HCT116 (cell line): Measurements from ENCODE around the gene IFNL2.
"Not testable (repeated sequence)": the region's sequence is repeated elsewhere in the genome, so short reads cannot be mapped to it uniquely, and the experiment has no call there.

Experiments
- EZH2 ChIP-seq: fragments of 200-600 bp; sonication (generic); IDR thresholded peaks from 2 replicates; pipeline ENCODE4 v1.6.1; 2017; ENCODE audit warnings: antibody characterized with exemption, mixed run types
- POLR2A ChIP-seq: IDR thresholded peaks from 2 replicates; pipeline ENCODE4 v1.7.0; 2011; ENCODE audit warnings: borderline replicate concordance; ENCODE audit not compliant: insufficient read depth, insufficient read length; ENCODE audit errors: extremely low read depth
- POLR2AphosphoS5 ChIP-seq: IDR thresholded peaks from 2 replicates; pipeline ENCODE4 v1.6.1; 2011; ENCODE audit warnings: mild to moderate bottlenecking, low read depth, low read length, moderate library complexity
- RAD21 ChIP-seq: IDR thresholded peaks from 2 replicates; pipeline ENCODE4 v1.6.1; 2012; ENCODE audit warnings: low read depth, mild to moderate bottlenecking
- SIN3A ChIP-seq: IDR thresholded peaks from 2 replicates; pipeline ENCODE4 v1.6.1; 2012; ENCODE audit warnings: low read depth
- SRF ChIP-seq: IDR thresholded peaks from 2 replicates; pipeline ENCODE4 v1.6.1; 2012; ENCODE audit warnings: low read depth
- ZBTB33 ChIP-seq: IDR thresholded peaks from 2 replicates; pipeline ENCODE4 v1.6.1; 2011; ENCODE audit warnings: mild to moderate bottlenecking, low read length, moderate library complexity; ENCODE audit not compliant: insufficient replicate concordance; ENCODE audit errors: extremely low read depth
- ZNF274 ChIP-seq: fragments of 200-500 bp; sonication (Bioruptor generic); IDR thresholded peaks from 2 replicates; pipeline ENCODE4 v1.6.1; 2014; ENCODE audit warnings: mild to moderate bottlenecking, low read depth, low read length, inconsistent platforms
- TF ChIP-seq, protein P1 (sequence below), 3 experiments: fragments of 200-600 bp in 1 of 3; sonication (generic) in 1 of 3; IDR thresholded peaks in 2 of 3; conservative IDR thresholded peaks in 1 of 3; 2 replicates each; pipeline ENCODE4 v1.5.1; 2012 to 2017; ENCODE audit warnings: low read depth in 2 of 3, low read length in 2 of 3, antibody characterized with exemption in 1 of 3, borderline replicate concordance in 1 of 3, control low read depth in 1 of 3, mild to moderate bottlenecking in 1 of 3, mixed read lengths in 1 of 3, mixed run types in 1 of 3, moderate library complexity in 1 of 3; ENCODE audit not compliant: insufficient read depth in 1 of 3
- TF ChIP-seq, protein P2 (sequence below): IDR thresholded peaks from 2 replicates; pipeline ENCODE4 v1.6.1; 2012
- TF ChIP-seq, protein P3 (sequence below): IDR thresholded peaks from 2 replicates; pipeline ENCODE4 v1.6.1; 2012; ENCODE audit warnings: low read depth

DNA sequence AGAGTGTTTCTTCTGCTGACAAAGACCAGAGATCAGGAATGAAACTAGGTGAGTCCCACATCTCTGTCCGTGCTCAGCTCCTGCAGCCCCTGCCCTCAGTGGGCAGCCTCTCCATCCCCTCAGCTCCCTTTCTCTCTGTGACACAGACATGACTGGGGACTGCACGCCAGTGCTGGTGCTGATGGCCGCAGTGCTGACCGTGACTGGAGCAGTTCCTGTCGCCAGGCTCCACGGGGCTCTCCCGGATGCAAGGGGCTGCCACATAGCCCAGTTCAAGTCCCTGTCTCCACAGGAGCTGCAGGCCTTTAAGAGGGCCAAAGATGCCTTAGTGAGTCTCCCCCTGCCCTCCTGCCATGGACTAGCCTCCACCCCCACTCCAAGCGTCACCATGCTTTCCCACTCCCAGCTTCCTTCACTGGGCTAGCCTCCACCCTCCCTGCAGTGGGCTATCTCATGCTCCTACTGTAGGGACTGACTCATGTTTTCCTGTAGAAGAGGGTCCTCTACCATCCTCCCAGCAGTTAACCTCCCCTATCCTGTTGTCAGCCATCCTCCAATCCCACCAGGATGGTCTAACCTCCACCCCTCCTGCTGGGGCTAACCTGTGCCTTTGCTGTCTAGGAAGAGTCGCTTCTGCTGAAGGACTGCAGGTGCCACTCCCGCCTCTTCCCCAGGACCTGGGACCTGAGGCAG is 481 bp downstream of the IFNL2 start:
- TF ChIP-seq, protein P1, sequence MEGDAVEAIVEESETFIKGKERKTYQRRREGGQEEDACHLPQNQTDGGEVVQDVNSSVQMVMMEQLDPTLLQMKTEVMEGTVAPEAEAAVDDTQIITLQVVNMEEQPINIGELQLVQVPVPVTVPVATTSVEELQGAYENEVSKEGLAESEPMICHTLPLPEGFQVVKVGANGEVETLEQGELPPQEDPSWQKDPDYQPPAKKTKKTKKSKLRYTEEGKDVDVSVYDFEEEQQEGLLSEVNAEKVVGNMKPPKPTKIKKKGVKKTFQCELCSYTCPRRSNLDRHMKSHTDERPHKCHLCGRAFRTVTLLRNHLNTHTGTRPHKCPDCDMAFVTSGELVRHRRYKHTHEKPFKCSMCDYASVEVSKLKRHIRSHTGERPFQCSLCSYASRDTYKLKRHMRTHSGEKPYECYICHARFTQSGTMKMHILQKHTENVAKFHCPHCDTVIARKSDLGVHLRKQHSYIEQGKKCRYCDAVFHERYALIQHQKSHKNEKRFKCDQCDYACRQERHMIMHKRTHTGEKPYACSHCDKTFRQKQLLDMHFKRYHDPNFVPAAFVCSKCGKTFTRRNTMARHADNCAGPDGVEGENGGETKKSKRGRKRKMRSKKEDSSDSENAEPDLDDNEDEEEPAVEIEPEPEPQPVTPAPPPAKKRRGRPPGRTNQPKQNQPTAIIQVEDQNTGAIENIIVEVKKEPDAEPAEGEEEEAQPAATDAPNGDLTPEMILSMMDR (IDR thresholded peaks at IDR 0.05 in 2 of 3, conservative IDR thresholded peaks at IDR 0.05 in 1 of 3; ENCODE audit: borderline replicate concordance in 1 of 3, insufficient read depth in 1 of 3, low read depth in 2 of 3, low read length in 2 of 3) = not testable (repeated sequence)
- not testable (repeated sequence) for TF ChIP-seq SIN3A, SRF, EZH2, ZBTB33, RAD21, POLR2AphosphoS5, ZNF274, POLR2A
- TF ChIP-seq, protein P2, sequence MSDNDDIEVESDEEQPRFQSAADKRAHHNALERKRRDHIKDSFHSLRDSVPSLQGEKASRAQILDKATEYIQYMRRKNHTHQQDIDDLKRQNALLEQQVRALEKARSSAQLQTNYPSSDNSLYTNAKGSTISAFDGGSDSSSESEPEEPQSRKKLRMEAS = not testable (repeated sequence)
- TF ChIP-seq, protein P3, sequence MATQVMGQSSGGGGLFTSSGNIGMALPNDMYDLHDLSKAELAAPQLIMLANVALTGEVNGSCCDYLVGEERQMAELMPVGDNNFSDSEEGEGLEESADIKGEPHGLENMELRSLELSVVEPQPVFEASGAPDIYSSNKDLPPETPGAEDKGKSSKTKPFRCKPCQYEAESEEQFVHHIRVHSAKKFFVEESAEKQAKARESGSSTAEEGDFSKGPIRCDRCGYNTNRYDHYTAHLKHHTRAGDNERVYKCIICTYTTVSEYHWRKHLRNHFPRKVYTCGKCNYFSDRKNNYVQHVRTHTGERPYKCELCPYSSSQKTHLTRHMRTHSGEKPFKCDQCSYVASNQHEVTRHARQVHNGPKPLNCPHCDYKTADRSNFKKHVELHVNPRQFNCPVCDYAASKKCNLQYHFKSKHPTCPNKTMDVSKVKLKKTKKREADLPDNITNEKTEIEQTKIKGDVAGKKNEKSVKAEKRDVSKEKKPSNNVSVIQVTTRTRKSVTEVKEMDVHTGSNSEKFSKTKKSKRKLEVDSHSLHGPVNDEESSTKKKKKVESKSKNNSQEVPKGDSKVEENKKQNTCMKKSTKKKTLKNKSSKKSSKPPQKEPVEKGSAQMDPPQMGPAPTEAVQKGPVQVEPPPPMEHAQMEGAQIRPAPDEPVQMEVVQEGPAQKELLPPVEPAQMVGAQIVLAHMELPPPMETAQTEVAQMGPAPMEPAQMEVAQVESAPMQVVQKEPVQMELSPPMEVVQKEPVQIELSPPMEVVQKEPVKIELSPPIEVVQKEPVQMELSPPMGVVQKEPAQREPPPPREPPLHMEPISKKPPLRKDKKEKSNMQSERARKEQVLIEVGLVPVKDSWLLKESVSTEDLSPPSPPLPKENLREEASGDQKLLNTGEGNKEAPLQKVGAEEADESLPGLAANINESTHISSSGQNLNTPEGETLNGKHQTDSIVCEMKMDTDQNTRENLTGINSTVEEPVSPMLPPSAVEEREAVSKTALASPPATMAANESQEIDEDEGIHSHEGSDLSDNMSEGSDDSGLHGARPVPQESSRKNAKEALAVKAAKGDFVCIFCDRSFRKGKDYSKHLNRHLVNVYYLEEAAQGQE = not testable (repeated sequence)
